AG10803 (cell line): ENCODE measurements around the gene EBF3.

Experiments
- DNase-seq: peaks from one replicate; pipeline ENCODE4 v3.0.0; 2010; ENCODE audit warnings: low read depth
- H3K4me3 ChIP-seq: 2 replicates; pipeline ENCODE4 v1.5.1; 2011; ENCODE audit warnings: mild to moderate bottlenecking, low read length, control low read depth
- TF ChIP-seq, protein P1 (sequence below): conservative IDR thresholded peaks from 2 replicates; pipeline ENCODE4 v1.5.1; 2011; ENCODE audit warnings: mild to moderate bottlenecking, low read length, control low read depth, inconsistent platforms

Gene EBF3

DNA sequence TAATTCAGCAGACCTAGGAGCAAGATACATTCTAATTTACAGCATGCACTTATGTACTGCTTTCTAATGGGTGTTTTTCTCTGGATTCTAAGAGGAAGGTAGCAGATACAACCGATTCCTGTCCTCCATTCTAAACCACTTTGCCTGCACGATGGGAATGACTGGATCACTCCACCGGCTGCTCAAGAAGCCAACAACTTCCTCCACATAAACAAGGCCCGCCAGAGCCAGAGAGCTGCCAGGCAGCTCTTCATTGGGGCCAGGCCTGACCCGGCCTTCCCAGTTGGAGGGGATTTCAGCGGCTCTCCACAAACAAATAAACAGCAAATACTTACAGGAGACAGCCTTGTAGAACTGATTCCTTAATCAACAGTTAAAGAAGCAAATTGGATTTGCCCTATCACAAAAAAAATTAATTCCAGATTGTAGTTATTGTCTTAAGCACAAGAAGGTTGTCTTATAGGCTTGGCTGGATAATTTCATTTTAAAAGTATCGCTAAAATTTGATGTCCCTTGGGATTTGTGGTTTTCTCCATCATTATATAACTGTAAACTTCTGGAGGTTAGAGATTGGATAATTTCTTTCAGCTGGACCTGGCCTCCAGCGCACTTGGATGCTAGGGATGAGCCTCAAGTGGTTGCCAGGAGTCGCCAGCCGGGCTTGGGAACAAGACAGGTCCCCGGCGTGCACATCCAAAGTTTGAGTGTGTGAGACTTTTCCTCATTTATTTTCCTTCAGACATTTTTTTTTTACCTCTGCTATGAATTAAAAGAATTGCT lies 20.9 kb downstream of the EBF3 start:
- DNase-seq: peak; percentile 21
- no peak overlapping the region for H3K4me3 ChIP-seq
- TF ChIP-seq, protein P1, sequence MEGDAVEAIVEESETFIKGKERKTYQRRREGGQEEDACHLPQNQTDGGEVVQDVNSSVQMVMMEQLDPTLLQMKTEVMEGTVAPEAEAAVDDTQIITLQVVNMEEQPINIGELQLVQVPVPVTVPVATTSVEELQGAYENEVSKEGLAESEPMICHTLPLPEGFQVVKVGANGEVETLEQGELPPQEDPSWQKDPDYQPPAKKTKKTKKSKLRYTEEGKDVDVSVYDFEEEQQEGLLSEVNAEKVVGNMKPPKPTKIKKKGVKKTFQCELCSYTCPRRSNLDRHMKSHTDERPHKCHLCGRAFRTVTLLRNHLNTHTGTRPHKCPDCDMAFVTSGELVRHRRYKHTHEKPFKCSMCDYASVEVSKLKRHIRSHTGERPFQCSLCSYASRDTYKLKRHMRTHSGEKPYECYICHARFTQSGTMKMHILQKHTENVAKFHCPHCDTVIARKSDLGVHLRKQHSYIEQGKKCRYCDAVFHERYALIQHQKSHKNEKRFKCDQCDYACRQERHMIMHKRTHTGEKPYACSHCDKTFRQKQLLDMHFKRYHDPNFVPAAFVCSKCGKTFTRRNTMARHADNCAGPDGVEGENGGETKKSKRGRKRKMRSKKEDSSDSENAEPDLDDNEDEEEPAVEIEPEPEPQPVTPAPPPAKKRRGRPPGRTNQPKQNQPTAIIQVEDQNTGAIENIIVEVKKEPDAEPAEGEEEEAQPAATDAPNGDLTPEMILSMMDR: no peak

DNA sequence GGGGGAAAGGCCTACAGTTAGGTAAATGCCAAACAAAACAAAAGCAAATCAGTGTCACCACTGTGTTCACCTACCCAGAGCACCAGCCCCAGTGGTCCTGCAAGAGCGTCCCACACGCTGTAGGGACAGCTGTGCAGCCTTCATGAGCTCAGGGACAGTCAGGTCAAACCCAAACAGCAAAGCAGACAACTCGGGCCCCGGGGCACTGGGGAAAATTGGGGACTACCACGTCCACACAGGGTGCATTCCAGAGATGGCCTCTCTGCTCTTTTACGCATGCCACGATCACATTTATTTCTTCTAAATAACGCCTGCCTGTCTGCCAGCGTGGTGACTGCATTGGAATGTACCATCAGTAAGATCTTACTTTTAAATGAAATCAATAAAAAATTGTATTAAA lies 21.7 kb downstream of the EBF3 start:
- no peak overlapping the region for H3K4me3 ChIP-seq
- DNase-seq: no peak
- TF ChIP-seq, protein P1: no peak

DNA sequence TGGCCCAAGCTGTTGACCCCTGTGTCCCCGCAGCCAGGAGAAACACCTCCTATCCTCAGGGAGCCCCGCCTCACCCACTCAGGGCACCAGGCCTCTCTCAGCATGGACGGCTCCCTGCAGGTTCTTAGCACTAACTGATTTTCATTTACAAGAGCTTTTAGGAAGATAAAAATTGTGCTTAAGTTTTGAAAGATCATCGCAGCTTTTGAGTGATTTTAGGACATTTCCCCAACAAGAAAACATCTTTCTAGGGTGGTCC lies 22.1 kb downstream of the EBF3 start:
- TF ChIP-seq, protein P1: no peak
- no peak overlapping the region for H3K4me3 ChIP-seq
- no peak for DNase-seq

DNA sequence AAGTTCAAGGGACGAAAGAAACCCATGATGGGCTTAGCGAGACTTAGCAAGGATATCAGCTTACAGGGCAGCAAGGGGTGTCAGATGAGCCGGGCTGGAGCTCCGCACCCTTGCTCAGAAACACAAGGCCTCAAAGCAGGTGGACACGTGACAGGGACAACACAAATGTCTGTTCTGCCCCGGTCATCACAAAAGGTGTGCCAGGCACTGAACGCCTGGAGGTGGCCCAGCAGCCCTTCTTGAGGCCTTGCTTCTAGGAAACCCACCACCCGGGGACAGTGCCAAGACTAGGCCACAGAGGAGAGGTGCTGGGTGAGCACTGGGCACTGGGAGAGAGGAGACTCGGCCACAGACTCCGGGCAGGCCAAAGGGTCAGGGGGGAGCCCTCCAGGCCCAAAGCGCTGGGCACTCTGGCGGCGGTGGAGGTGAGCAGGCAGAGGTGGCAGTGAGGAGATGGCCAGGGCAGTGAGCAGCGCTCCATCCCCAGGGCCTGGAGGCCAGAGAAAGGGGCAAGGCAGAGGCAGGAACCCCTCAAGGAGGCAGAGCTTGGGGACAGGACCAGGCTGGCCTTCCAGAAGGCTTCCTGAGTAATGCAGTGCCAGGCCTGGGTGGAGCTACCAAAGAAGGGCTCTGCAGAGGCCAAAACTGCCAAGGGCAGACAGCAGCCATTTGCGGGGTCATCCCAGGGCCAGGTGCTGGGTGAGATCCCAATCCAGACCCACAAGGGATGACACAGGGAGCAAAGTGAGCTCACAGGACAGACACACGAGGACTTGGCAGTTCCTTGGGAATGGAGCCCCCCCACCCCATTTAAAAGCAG lies 22.7 kb downstream of the EBF3 start:
- TF ChIP-seq, protein P1: no peak
- no peak for DNase-seq
- H3K4me3 ChIP-seq: no peak overlapping the region

DNA sequence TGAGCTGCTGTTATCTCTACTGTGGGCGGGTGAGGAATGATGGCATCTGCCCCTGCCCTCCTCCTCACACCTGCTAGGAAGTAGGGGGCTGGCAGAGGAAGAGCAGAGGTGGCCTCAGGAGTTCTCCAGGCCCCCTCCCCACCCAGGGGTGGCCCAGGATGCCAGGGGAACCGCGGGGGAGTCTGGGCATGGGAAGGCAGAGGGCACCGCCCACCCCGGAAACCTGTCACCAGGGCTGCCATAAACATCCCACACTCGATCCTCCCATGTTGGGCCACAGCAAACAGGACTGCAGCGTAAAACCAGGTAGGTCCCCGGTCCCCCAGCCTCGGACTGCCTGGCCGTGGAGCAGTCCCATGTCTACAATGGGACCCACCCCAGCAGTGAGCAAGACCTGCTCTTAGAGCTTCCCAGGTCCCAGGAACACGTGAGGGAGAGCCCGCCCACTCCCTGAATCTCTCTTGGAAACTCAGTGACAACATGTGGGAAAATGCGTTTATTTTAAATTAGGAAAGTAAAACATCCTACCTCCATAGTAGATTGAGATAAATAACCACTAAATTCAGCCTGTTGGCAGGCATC lies 23.4 kb downstream of the EBF3 start:
- H3K4me3 ChIP-seq: no peak overlapping the region
- no peak for DNase-seq
- TF ChIP-seq, protein P1: no peak

DNA sequence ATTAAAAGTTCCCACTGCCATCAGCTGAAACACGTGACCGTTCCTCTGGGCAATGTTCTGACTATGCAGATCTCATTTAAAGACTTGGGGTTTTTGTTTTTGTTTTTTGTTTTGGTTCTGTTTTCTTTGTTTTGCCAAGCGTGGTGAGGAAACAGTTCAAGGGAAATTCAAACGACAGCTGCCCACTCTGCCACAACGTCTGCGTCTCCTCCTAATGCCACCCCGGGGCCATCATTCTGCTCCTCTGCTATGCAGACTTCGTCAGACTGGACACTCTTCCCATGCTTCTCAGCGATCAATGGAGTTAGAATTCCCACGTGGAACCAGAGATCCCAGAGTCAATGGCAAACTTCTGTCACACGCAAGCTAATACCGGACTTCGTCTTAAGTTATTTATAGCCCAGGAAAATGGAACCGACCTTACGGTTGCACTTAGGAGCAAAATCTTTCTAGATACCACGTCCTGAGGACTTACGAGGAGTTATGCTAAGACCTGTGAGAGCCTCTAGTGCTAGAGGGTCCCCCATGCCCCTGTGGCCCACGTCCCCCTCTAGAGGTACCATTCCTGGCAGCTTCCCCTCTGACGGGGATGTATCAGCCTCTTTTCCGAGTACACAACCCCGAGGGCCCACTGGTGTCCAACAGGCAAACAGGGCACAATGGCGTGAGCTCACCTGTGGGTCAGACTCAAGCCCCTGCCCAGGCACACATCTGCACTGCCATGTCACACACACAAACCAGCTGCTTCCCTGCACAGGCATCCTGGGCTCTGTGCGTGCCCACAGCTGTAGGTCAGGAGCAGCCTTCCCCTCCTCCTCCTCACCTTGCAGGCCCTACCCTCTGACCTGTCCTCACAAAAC lies 24.4 kb downstream of the EBF3 start:
- H3K4me3 ChIP-seq: no peak overlapping the region
- TF ChIP-seq, protein P1: no peak
- DNase-seq: no peak
